H9 (cell line): ENCODE measurements around the gene HMCN1. TPM values are rescaled to one million over a fixed set of nuclear protein-coding genes. Genes with fewer than 3 reads are reported as not detected.

ENCODE experiments used
- DNase-seq: peaks from one replicate; pipeline ENCODE4 v3.0.0-alpha.2; 2017
- H2AFZ ChIP-seq: one replicate; pipeline ENCODE4 v1.6.1; 2013; ENCODE audit warnings: mild to moderate bottlenecking, low read length, control low read depth, moderate library complexity
- H2AK5ac ChIP-seq: 2 replicates; pipeline ENCODE4 v1.6.1; 2013; ENCODE audit warnings: low read length, control low read depth, mixed read lengths; ENCODE audit not compliant: insufficient read length
- H2BK120ac ChIP-seq: one replicate; pipeline ENCODE4 v1.6.1; 2013; ENCODE audit warnings: low read depth, mild to moderate bottlenecking, low read length, control low read depth, inconsistent platforms; ENCODE audit not compliant: poor library complexity, severe bottlenecking
- H2BK12ac ChIP-seq: 2 replicates; pipeline ENCODE4 v1.6.1; 2013; ENCODE audit warnings: low read length, control low read depth, mixed read lengths, low read depth; ENCODE audit not compliant: insufficient read length
- H2BK15ac ChIP-seq: 2 replicates; pipeline ENCODE4 v1.6.1; 2013; ENCODE audit warnings: low read depth, low read length, control low read depth
- H2BK20ac ChIP-seq: one replicate; pipeline ENCODE4 v1.6.1; 2013; ENCODE audit warnings: low read depth, mild to moderate bottlenecking, low read length, control low read depth, inconsistent platforms; ENCODE audit not compliant: poor library complexity, severe bottlenecking
- H2BK5ac ChIP-seq: 2 replicates; pipeline ENCODE4 v1.6.1; 2013; ENCODE audit warnings: low read length, control low read depth, mixed read lengths; ENCODE audit not compliant: insufficient read length
- H3K14ac ChIP-seq: 2 replicates; pipeline ENCODE4 v1.6.1; 2013; ENCODE audit warnings: low read length, control low read depth; ENCODE audit not compliant: insufficient read depth
- H3K18ac ChIP-seq: 2 replicates; pipeline ENCODE4 v1.6.1; 2013; ENCODE audit warnings: low read depth, mild to moderate bottlenecking, mixed read lengths, low read length, control low read depth; ENCODE audit not compliant: insufficient read length
- H3K23ac ChIP-seq: 2 replicates; pipeline ENCODE4 v1.6.1; 2013; ENCODE audit warnings: low read length, control low read depth, mixed read lengths, low read depth; ENCODE audit not compliant: insufficient read length
- H3K23me2 ChIP-seq: 2 replicates; pipeline ENCODE4 v1.6.1; 2013; ENCODE audit warnings: low read depth, mild to moderate bottlenecking, mixed read lengths, low read length, control low read depth; ENCODE audit not compliant: insufficient read length, poor library complexity, severe bottlenecking
- H3K27ac ChIP-seq: 2 replicates; pipeline ENCODE4 v1.5.1; 2013; ENCODE audit warnings: low read length, control low read depth, mixed read lengths, low read depth; ENCODE audit not compliant: insufficient read length
- H3K27me3 ChIP-seq: 2 replicates; pipeline ENCODE4 v1.6.1; 2013; ENCODE audit warnings: low read length, control low read depth, inconsistent platforms; ENCODE audit not compliant: insufficient read depth
- H3K4ac ChIP-seq: 2 replicates; pipeline ENCODE4 v1.6.1; 2013; ENCODE audit warnings: low read depth, mild to moderate bottlenecking, control low read depth, inconsistent platforms, low read length, moderate library complexity
- H3K4me1 ChIP-seq: 2 replicates; pipeline ENCODE4 v1.6.1; 2013; ENCODE audit warnings: low read length, control low read depth, inconsistent platforms; ENCODE audit not compliant: insufficient read depth
- H3K4me2 ChIP-seq: 2 replicates; pipeline ENCODE4 v1.6.1; 2013; ENCODE audit warnings: low read length, control low read depth, mixed read lengths; ENCODE audit not compliant: insufficient read length, insufficient read depth
- H3K56ac ChIP-seq: 2 replicates; pipeline ENCODE4 v1.6.1; 2013; ENCODE audit warnings: low read depth, mild to moderate bottlenecking, mixed read lengths, low read length, control low read depth; ENCODE audit not compliant: insufficient read length
- H3K79me1 ChIP-seq: 2 replicates; pipeline ENCODE4 v1.6.1; 2013; ENCODE audit warnings: low read depth, mild to moderate bottlenecking, moderate library complexity, low read length, control low read depth, inconsistent platforms; ENCODE audit not compliant: insufficient read depth, poor library complexity, severe bottlenecking
- H3K79me2 ChIP-seq: 2 replicates; pipeline ENCODE4 v1.6.1; 2013; ENCODE audit warnings: low read length, control low read depth, inconsistent platforms; ENCODE audit not compliant: insufficient read depth
- H3K9ac ChIP-seq: 2 replicates; pipeline ENCODE4 v1.6.1; 2013; ENCODE audit warnings: low read length, control low read depth, mixed read lengths; ENCODE audit not compliant: insufficient read length; ENCODE audit errors: extremely low read depth
- H3K9me3 ChIP-seq: one replicate; pipeline ENCODE4 v1.6.1; 2013; ENCODE audit warnings: low read depth, low read length, inconsistent platforms; ENCODE audit not compliant: control insufficient read depth
- H3T11ph ChIP-seq: one replicate; pipeline ENCODE4 v1.6.1; 2013; ENCODE audit warnings: mild to moderate bottlenecking, low read length, control low read depth, inconsistent platforms
- H4K20me1 ChIP-seq: one replicate; pipeline ENCODE4 v1.6.1; 2013; ENCODE audit not compliant: control insufficient read depth, insufficient read length, insufficient read depth
- H4K5ac ChIP-seq: 2 replicates; pipeline ENCODE4 v1.6.1; 2013; ENCODE audit warnings: low read depth, mild to moderate bottlenecking, mixed read lengths, low read length, control low read depth; ENCODE audit not compliant: insufficient read length
- H4K8ac ChIP-seq: replicated peaks from 2 replicates; pipeline ENCODE4 v1.6.1; 2013; ENCODE audit warnings: low read length, control low read depth, mixed read lengths, low read depth; ENCODE audit not compliant: insufficient read length
- H4K91ac ChIP-seq: 2 replicates; pipeline ENCODE4 v1.6.1; 2013; ENCODE audit warnings: low read depth, mild to moderate bottlenecking, moderate library complexity, mixed read lengths, low read length, control low read depth; ENCODE audit not compliant: insufficient read length
- H3K27ac Mint-ChIP-seq, 3 experiments: 2 replicates in 2 of 3; 3 replicates in 1 of 3; pipeline ENCODE4 v1.8.0; 2020 to 2021; ENCODE audit warnings: mixed read lengths in 3 of 3, mild to moderate bottlenecking in 1 of 3, moderate library complexity in 1 of 3
- H3K27me3 Mint-ChIP-seq: 2 replicates; pipeline ENCODE4 v1.8.0; 2021; ENCODE audit warnings: low read depth, mild to moderate bottlenecking, moderate library complexity, mixed read lengths
- H3K36me3 Mint-ChIP-seq, 3 experiments: 2 replicates in 2 of 3; 3 replicates in 1 of 3; pipeline ENCODE4 v1.8.0; 2020 to 2021; ENCODE audit warnings: low read depth in 3 of 3, mixed read lengths in 3 of 3; ENCODE audit not compliant: insufficient read depth in 1 of 3
- H3K4me1 Mint-ChIP-seq, 2 experiments: 2 replicates each; pipeline ENCODE4 v1.8.0; 2020; ENCODE audit warnings: mixed read lengths in 2 of 2
- H3K4me3 Mint-ChIP-seq, 2 experiments: 2 replicates in 1 of 2; 3 replicates in 1 of 2; pipeline ENCODE4 v1.8.0; 2020 to 2021; ENCODE audit warnings: mild to moderate bottlenecking in 2 of 2, mixed read lengths in 2 of 2, moderate library complexity in 1 of 2
- H3K9me3 Mint-ChIP-seq, 2 experiments: 2 replicates in 1 of 2; 3 replicates in 1 of 2; pipeline ENCODE4 v1.8.0; 2020; ENCODE audit warnings: mild to moderate bottlenecking in 2 of 2, mixed read lengths in 2 of 2, moderate library complexity in 1 of 2
- WGBS: extraction: QIAGEN DNeasy Blood & Tissue Kit; methylation state at CpG from one replicate; pipeline ENCODE4 v1.1.7; 2013; ENCODE audit warnings: missing lambda C conversion rate, low lambda C conversion rate, mixed read lengths; ENCODE audit not compliant: insufficient read length; ENCODE audit errors: extremely low coverage; 5-methylcytosine and 5-hydroxymethylcytosine counted together
- total RNA-seq: library from RNA; stranded (reverse); gene quantifications from 2 replicates; pipeline ENCODE4 v1.2.1, GENCODE V29; 2021
- TF ChIP-seq, protein P1 (sequence below): fragments of 200-600 bp; sonication (generic); conservative IDR thresholded peaks from 3 replicates; pipeline ENCODE4 v1.8.0; 2021; ENCODE audit warnings: antibody characterized with exemption, mild to moderate bottlenecking

The HMCN1 gene
- total RNA-seq, 1 experiment from 2014 or later = 3.3 TPM

DNA sequence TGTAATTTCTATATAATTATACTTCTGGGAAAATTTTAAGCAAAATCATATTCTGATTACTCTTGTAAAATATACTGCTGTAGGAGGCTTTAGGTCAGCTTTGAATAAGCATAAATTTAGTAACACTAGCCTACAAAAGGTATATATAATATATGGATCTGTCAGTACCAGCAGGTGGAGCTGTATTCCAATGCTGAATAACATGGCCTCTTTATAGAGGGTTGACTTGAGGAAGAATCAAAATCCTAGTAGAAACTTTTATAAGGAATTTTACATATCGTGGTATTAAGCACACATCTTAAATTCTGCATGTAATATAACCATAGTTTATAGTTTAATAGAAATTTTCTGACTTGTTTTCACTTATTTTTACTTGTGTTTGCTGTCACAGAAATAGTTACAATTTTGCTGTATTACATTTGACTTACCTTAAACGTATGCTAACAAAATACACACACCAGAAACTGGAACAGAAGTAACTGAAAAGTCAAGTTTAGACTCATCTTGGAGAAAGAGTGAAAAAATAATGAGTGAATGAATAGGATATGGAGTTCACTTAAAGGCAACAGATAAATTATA is 79.3 kb downstream of the HMCN1 start:
- no peaks in the 10 kb centered on the region for H3K9me3 Mint-ChIP-seq
- no CpG with 5 or more reads among the region's 2 CpGs for WGBS

More for the DNA sequence above, 79.3 kb downstream of the HMCN1 start:
- H3K27me3 ChIP-seq = no peaks in the 10 kb centered on the region
- no peak overlapping the region for H3K4me2 ChIP-seq
- no peaks in the 10 kb centered on the region for H3K79me2 ChIP-seq
- no peak overlapping the region for H2BK120ac ChIP-seq
- H2BK5ac ChIP-seq = no peak overlapping the region
- no peak overlapping the region for H3K9ac ChIP-seq
- DNase-seq = no peak
- TF ChIP-seq, protein P1, sequence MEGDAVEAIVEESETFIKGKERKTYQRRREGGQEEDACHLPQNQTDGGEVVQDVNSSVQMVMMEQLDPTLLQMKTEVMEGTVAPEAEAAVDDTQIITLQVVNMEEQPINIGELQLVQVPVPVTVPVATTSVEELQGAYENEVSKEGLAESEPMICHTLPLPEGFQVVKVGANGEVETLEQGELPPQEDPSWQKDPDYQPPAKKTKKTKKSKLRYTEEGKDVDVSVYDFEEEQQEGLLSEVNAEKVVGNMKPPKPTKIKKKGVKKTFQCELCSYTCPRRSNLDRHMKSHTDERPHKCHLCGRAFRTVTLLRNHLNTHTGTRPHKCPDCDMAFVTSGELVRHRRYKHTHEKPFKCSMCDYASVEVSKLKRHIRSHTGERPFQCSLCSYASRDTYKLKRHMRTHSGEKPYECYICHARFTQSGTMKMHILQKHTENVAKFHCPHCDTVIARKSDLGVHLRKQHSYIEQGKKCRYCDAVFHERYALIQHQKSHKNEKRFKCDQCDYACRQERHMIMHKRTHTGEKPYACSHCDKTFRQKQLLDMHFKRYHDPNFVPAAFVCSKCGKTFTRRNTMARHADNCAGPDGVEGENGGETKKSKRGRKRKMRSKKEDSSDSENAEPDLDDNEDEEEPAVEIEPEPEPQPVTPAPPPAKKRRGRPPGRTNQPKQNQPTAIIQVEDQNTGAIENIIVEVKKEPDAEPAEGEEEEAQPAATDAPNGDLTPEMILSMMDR = peak; percentile 87
- no peak overlapping the region for H2BK20ac ChIP-seq
- H4K5ac ChIP-seq = no peak overlapping the region
- H2BK12ac ChIP-seq = no peak overlapping the region
- no peak overlapping the region for H3K23ac ChIP-seq
- no peaks in the 10 kb centered on the region for H3K23me2 ChIP-seq
- H3K27ac Mint-ChIP-seq = no peak overlapping the region
- no peaks in the 10 kb centered on the region for H3K9me3 ChIP-seq
- H3K14ac ChIP-seq = no peak overlapping the region
- no peaks in the 10 kb centered on the region for H3K27me3 Mint-ChIP-seq
- no peaks in the 10 kb centered on the region for H3K36me3 Mint-ChIP-seq
- no peak overlapping the region for H3K27ac ChIP-seq
- no peak overlapping the region for H2AK5ac ChIP-seq
- no peak overlapping the region for H3K56ac ChIP-seq
- peaks cover 7 to 9% of the 10 kb centered on the region in 2 experiments for H3K4me1 Mint-ChIP-seq
- H4K8ac ChIP-seq = no peak overlapping the region
- no peak overlapping the region for H3K4ac ChIP-seq
- no peaks in the 10 kb centered on the region for H4K20me1 ChIP-seq
- H3K4me1 ChIP-seq = no peaks in the 10 kb centered on the region; the same call in 1 of the 2 replicates
- no peak overlapping the region for H3K18ac ChIP-seq
- H3K79me1 ChIP-seq = no peaks in the 10 kb centered on the region
- H2AFZ ChIP-seq = no peak overlapping the region
- H3K4me3 Mint-ChIP-seq = no peak overlapping the region
- no peak overlapping the region for H2BK15ac ChIP-seq
- H4K91ac ChIP-seq = no peak overlapping the region
- H3T11ph ChIP-seq = no peak overlapping the region
